COR-L47 (cell line): ENCODE measurements around the gene CST4.
"Not testable (repeated sequence)": the region's sequence is repeated elsewhere in the genome, so short reads cannot be mapped to it uniquely, and the experiment has no call there.

Experiments
- DNase-seq: peaks from one replicate; lab custom pipeline; 2025; lab: John Stamatoyannopoulos, UW

The CST4 gene

DNA sequence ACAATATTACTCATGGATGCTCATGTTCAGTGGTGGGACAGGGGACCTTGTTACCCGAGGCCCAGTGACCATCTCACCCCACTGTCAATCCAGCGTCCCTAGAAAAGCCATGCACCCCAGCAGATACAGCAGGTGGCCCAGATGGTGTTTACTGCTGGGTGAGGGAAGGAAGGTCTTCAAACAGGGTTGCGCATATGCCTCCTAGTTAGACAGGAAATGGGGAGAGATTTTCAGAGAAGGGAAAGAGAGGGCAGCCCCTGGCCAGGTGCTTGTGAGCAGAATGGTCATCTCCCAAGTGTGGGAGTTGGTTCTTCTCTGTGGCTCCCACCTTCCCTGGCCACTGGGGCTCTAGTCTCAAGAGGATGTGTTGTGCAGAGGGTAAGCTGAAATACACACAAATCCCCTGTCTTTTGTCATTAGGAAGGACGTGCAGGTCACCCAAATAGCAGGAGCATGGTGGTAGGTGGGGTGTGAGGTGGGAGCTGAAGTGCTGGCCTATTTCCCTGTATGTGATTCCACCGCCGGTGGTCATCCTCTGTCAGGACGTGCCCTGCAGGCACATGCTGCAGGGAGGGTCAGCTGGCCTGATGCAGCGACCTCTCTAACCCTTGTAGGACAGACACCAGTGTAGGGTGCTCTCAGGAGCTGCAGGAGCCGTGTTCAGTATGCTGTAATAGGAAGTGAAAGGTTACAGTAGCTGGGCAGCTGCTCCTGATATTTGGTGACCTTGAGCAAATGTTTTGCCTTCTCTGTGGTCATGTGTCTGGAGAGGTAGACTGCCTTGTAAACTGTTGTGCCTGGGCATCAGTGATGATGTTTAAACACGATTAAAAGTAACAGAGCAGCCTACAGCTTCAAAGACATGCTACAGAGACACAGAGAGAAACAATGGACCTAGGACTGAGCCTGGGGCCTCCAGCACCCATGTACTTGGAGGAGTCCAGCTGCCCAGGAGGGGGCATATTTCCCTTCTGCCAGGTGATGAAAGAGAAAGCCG, 47.9 kb downstream of the CST4 start:
- no peak for DNase-seq

- DNase-seq, result no peak
These were observed 48.7 kb downstream of the CST4 start for GRCh38 chr20:23640018-23640601.

GRCh38 chr20:23639490-23639958, 49.3 kb downstream of the CST4 start:
- DNase-seq, result no peak

GRCh38 chr20:23638309-23638708, 50.5 kb downstream of the CST4 start:
- no peak for DNase-seq

DNA sequence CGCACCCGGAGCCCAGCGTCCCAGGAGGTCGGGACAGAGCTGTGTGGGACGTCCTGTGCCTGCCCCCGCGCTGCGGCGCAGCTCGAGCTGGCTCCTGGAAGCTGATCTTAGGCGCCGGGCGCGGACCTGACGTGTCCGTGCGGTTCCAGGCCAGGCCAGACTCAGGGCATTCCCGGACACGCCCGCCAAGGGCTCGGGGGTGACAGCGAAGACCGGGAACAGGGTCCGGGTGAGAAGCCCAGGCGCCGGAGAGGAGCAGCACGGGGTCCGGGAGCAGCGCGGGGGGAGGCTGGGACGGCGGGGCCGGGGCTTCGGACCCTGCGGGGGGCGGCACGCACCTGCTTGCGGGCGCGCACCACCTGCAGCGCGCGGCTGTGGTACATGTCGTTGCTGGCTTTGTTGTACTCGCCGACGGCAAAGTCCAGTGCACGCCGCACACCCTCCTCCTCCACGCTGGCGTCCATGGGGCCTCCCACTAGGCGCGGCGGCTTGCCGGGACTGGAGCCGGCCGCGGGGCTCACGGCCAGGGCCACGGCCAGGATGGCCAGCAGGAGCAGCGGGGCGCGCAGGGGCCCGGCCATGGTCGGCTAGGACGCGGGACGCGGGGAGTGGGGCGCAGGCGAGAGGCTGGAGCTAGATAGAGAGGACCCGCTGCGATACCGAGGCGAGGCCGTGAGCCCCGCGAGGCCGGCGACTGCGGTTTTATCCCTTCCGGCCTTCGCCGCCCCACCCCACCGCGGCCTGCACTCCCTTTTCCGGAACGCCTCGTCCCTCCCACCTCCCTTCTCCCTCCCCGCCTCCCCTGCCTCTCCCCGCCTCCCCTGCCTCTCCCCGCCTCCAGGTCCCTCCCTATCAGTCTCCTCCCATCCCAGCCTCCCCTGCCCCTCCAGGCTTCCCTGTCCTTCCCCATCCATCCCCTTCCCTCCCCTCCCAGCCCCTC, 51.3 kb downstream of the CST4 start, which contains the start of gene CST3:
TSS of gene CST3 (minus strand) at position 674 of the 940 bp plus-strand sequence. CDS start at position 581, 93 bp downstream.
- peak; percentile 77 for DNase-seq

DNA sequence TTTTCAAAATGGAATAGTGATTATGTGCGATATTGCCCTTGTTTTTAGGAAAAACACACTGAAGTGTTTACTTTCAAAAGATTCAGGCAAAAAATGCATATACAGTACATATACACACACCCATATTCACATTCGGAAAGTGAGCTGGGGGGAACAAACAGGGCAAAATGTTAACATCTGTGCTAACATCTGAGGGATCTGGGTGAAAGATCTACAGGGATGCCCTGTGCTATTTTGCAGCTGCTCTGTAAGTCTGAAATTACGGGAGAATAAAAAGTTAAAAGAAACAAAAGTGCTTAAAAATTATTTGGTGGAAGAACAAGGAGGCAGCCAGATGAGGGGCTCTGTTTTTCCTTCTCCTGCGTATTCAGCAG, 51.9 kb downstream of the CST4 start:
- no peak for DNase-seq

DNA sequence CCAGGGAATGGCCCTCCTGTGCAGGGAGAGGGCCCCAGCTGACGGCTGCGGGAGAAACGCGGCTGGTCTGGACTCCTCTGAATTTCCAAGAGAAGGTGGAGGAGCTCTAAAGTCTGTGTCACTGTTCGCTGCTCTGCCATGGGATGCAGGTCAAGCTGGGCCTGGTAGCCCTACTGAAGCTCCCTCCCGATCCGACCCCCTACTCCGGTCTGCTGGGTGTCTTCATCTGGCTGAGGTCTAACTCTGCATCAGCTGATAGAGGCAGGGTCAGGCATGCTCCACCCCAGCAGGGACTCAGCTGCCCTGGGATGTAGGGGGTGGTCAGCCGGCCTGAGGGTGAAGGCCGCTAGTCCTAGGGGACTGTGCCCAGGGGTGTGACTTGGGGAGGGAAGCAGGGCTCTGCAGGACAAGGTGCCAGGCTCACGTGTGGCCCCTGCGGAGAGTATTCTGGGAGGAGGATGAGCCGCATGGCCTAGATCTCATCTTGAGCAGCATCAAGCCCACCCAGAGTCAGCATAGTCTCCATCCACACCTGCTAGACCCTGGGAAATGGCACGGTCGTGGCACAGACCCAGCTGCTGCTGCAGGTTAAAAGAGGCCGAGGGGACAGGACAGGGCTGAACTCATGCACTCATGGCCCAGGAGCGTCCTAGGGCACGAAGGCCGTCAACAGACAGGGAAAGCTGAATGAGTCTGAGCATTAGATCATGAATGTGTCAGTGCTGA, 52.5 kb downstream of the CST4 start:
- DNase-seq, result no peak

DNA sequence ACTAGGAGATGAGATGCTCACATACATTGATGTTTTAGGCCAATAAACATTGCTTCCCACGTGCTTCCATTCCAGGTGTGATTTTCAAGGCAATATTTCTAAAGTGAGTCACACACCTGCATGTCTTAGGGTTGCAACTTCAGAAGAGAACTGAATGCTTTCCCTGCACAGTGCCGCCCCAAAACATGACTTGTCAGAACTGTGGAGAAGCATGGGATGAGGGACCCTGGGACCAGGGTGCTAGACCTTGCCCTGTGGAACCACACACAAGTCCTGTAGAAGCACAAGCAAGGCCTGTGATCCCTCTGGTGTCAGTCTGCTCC, 53.1 kb downstream of the CST4 start:
- DNase-seq, result not testable (repeated sequence)
